Right atrium auricular region (tissue), 2 donors: Measurements from ENCODE around the gene ABCA3. TPM values are rescaled to one million over a fixed set of nuclear protein-coding genes. Genes with fewer than 3 reads are reported as not detected.
"Not testable (repeated sequence)": the region's sequence is repeated elsewhere in the genome, so short reads cannot be mapped to it uniquely, and the experiment has no call there.

ENCODE experiments used
- DNase-seq: peaks from one replicate; pipeline ENCODE4 v3.0.0-alpha.2; 2019; ENCODE audit warnings: low spot score
- H3K27ac ChIP-seq, 2 donors: fragments of 200-600 bp; sonication (generic); 1 replicate in 1 of 2; 2 replicates in 1 of 2; pipeline ENCODE4 v1.5.1; 2016 to 2019
- H3K27me3 ChIP-seq, 2 donors: fragments of 200-600 bp; sonication (generic); one replicate each; pipeline versions ENCODE4 v1.5.1 to v1.6.0; 2017 to 2019
- H3K36me3 ChIP-seq: fragments of 200-600 bp; sonication (generic); one replicate; pipeline ENCODE4 v1.5.1; 2016
- H3K4me1 ChIP-seq, 2 donors: fragments of 200-600 bp; sonication (generic); one replicate each; pipeline versions ENCODE4 v1.5.1 to v1.6.0; 2017 to 2019
- H3K4me3 ChIP-seq, 2 donors: fragments of 200-600 bp; sonication (generic); 1 replicate in 1 of 2; 2 replicates in 1 of 2; pipeline ENCODE4 v1.5.1; 2017 to 2019; ENCODE audit warnings: mild to moderate bottlenecking in 1 of 2, moderate library complexity in 1 of 2
- H3K9me3 ChIP-seq, 2 donors: fragments of 200-600 bp; sonication (generic); one replicate each; pipeline ENCODE4 v1.5.1; 2019
- CTCF ChIP-seq, 2 donors: fragments of 200-600 bp; sonication (generic); IDR thresholded peaks; one replicate each; pipeline ENCODE4 v1.5.1; 2019; ENCODE audit warnings: antibody characterized with exemption in 2 of 2
- total RNA-seq, 2 donors: library from RNA; depleted of rRNA; stranded (reverse); fragments of >200 nt; gene quantifications; one replicate each; pipeline ENCODE4 v1.1.0, GENCODE V29; 2016

ABCA3 gene
- 10 to 100 TPM in 1 of 2 donors, 1 to 10 TPM in 1; 7.5 to 10.1 TPM for total RNA-seq

- no peaks in the 10 kb centered on the region for H3K36me3 ChIP-seq
- peak within 1 kb of the TSS; percentile 24 to 62 for H3K27ac ChIP-seq
- peak; percentile 91 for DNase-seq
Measured at GRCh38 chr16:2340564-2341455, at the start of gene ABCA3. Gene ABCA3 (minus strand): TSS chr16:2340728. CDS start chr16:2326466, 14,262 bp downstream.

DNA sequence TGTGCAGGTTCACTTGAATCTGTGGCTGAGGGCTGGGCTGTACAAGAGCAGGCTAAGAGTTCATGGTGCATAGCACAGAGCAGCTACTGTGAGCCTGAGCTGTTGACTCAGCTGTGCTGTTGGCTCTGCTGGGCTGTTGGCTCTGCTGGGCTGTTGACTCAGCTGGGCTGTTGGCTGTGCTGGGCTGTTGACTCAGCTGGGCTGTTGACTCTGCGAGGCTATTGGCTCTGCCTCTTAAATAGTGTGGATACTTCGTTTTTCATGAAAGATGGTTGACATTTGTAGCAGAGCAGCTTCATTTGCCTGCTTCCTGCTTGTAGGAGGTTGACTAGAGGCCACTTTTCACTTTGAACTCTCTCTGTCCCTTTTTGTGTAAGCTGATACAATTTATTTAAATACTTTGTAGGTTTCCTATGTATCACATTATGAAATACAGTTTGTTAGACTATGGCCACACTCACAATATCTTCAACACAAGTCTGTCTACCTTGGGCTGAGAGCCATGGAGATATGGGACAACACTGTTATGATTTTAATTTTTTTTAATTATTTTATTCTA lies 48.4 kb upstream of the ABCA3 start:
- H3K4me3 ChIP-seq: no peak overlapping the region
- no peak for TF ChIP-seq CTCF (IDR thresholded peaks at IDR 0.05)
- no peaks in the 10 kb centered on the region for H3K27me3 ChIP-seq
- DNase-seq: peak; percentile 61
- peaks cover 0 to 12% of the 10 kb centered on the region in 2 donors for H3K9me3 ChIP-seq
- no peaks in the 10 kb centered on the region for H3K4me1 ChIP-seq
- no peak overlapping the region for H3K27ac ChIP-seq
- no peaks in the 10 kb centered on the region for H3K36me3 ChIP-seq

More at GRCh38 chr16:2340564-2341455, at the start of gene ABCA3:
- no peaks in the 10 kb centered on the region for H3K27me3 ChIP-seq
- H3K9me3 ChIP-seq: no peaks in the 10 kb centered on the region
- H3K4me3 ChIP-seq: peak within 1 kb of the TSS; percentile 74 to 78
- peak; percentile 98 to 100 for TF ChIP-seq CTCF (IDR thresholded peaks at IDR 0.05)
- peaks cover 0 to 23% of the 10 kb centered on the region in 2 donors for H3K4me1 ChIP-seq

- peaks cover 0 to 12% of the 10 kb centered on the region in 2 donors for H3K9me3 ChIP-seq
- DNase-seq: no peak
- no peaks in the 10 kb centered on the region for H3K36me3 ChIP-seq
- no peak overlapping the region for H3K27ac ChIP-seq
- H3K4me3 ChIP-seq: no peak overlapping the region
- H3K27me3 ChIP-seq: no peaks in the 10 kb centered on the region
- no peak for TF ChIP-seq CTCF (IDR thresholded peaks at IDR 0.05)
- no peaks in the 10 kb centered on the region for H3K4me1 ChIP-seq
Measured at GRCh38 chr16:2388139-2388874, 47.8 kb upstream of the ABCA3 start.

DNA sequence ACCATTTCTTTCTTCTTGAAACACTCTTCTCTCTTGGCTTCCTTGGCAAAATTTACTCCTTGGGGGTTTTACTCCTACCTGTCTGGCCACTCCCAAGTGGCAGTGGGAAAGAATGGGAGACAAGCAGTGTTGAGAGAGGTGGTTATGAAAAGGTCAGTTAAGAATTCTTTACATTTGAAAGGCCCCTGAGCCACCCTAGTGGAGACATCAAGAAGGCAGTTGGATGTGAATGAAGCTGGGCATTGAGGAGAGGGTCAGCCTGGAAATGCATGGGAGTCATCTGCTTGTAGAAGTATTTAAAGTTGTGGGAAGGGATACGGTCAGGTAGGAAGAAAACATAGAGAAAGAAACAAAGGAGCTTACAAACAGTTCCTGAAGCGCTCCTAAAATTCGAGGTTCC lies 46.5 kb upstream of the ABCA3 start:
- Histone ChIP-seq H3K4me3 (no peak overlapping the region), H3K4me1 (no peaks in the 10 kb centered on the region), H3K36me3 (no peaks in the 10 kb centered on the region), H3K27me3 (no peaks in the 10 kb centered on the region), H3K9me3 (peaks cover 0 to 12% of the 10 kb centered on the region in 2 donors), H3K27ac (no peak overlapping the region)
- no peak for DNase-seq
- no peak for TF ChIP-seq CTCF (IDR thresholded peaks at IDR 0.05)

DNA sequence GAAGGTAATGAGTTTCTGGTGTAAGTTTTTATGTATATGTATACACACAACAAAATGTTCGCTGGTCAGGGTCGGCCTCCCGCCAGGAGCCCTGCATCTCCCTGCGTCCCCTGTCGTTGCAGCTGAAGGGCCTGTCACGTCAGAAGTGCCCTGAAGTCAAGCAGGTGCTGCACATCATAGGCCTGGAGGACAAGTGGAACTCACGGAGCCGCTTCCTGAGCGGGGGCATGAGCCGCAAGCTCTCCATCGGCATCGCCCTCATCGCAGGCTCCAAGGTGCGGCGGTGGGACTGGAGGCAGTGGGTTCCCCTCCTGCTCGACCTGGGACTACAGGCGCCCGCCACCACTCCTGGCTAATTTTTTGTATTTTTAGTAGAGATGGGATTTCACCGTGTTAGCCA lies 45.5 kb upstream of the ABCA3 start:
- H3K9me3 ChIP-seq: peaks cover 0 to 12% of the 10 kb centered on the region in 2 donors
- not testable (repeated sequence) for DNase-seq, H3K27ac ChIP-seq, H3K4me1 ChIP-seq, H3K27me3 ChIP-seq, H3K36me3 ChIP-seq, H3K4me3 ChIP-seq
